Measurements from ENCODE around the gene DCTN2. TPM values are rescaled to one million over a fixed set of nuclear protein-coding genes. Genes with fewer than 3 reads are reported as not detected.

Gene DCTN2
- polyA plus RNA-seq, 1 donor (not counting 4 experiments of a cell fraction or from before 2014, with no cell fraction given): 132 TPM

- TF ChIP-seq, protein P1, sequence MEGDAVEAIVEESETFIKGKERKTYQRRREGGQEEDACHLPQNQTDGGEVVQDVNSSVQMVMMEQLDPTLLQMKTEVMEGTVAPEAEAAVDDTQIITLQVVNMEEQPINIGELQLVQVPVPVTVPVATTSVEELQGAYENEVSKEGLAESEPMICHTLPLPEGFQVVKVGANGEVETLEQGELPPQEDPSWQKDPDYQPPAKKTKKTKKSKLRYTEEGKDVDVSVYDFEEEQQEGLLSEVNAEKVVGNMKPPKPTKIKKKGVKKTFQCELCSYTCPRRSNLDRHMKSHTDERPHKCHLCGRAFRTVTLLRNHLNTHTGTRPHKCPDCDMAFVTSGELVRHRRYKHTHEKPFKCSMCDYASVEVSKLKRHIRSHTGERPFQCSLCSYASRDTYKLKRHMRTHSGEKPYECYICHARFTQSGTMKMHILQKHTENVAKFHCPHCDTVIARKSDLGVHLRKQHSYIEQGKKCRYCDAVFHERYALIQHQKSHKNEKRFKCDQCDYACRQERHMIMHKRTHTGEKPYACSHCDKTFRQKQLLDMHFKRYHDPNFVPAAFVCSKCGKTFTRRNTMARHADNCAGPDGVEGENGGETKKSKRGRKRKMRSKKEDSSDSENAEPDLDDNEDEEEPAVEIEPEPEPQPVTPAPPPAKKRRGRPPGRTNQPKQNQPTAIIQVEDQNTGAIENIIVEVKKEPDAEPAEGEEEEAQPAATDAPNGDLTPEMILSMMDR (optimal IDR thresholded peaks at IDR 0.05 in 1 of 3, IDR thresholded peaks at IDR 0.05 in 1 of 3, conservative IDR thresholded peaks at IDR 0.05 in 1 of 3; ENCODE audit: extremely low read depth in 1 of 3, insufficient read depth in 2 of 3, low read length in 3 of 3): no peak
- TF ChIP-seq EZH2 (IDR thresholded peaks at IDR 0.05; ENCODE audit: low read length): no peak
- dilution Hi-C loops (cut with MboI; ENCODE audit: extremely low pct_ligation_motif_present, low sequenced_read_pairs): loop anchor here (25.0 kb wide), 1 partner anchor 145 kb away; the partner anchor contains the start of genes AGAP2 and TSPAN31
- H3K4me2 ChIP-seq (ENCODE audit: control insufficient read depth, extremely low read depth, insufficient read depth, low read depth, low read length): peak overlapping the region; percentile 100
Measured at GRCh38 chr12:57592551-57593165, 45.7 kb upstream of the DCTN2 start.

DNA sequence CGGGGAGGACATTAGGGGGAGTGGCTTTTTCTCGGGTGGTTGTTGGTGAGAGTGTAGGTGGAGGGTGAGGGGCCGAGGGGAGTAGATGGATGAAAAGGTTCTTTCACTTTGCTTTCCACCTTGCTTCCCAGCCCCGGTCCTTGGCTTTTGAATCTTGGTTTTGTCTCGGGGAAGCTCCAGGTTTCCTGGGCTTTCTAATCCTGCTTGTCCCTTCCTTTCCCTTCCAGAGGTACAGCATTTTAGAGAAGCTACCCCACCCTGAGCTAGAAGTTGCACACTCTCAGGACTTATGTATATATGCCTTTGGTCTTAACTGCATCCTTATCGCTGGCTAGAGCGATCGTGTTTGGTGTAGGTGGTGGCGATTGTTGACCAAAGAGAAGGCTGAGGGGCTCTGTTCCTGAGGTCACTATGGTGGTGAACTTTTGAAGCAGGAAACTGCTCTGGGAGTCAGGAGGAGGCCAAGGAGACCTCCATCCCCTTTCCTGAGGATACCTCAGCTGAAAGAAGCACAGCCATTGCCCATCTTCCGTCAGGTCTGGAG, 44.9 kb upstream of the DCTN2 start:
- FAIRE-seq: peak; percentile 26
- H3K27ac ChIP-seq (ENCODE audit: control insufficient read depth, insufficient read depth, low read length): peak overlapping the region; percentile 83
- dilution Hi-C loops (cut with MboI; ENCODE audit: extremely low pct_ligation_motif_present, low sequenced_read_pairs): loop anchor here (25.0 kb wide), 1 partner anchor 145 kb away; the partner anchor contains the start of genes AGAP2 and TSPAN31

More at GRCh38 chr12:57592551-57593165, 45.7 kb upstream of the DCTN2 start:
- H3K4me1 ChIP-seq (ENCODE audit: control insufficient read depth, extremely low read depth, insufficient read depth, low read length): peaks cover 22% of the 10 kb centered on the region
- no peak overlapping the region for H3K9ac ChIP-seq (ENCODE audit: control insufficient read depth, extremely low read depth, insufficient read depth, low read length)
- H3K9me1 ChIP-seq (ENCODE audit: control insufficient read depth, extremely low read depth, insufficient read depth, low read length): peaks cover 6% of the 10 kb centered on the region
- DNase-seq (ENCODE audit: low read depth, low spot score) (no peak), FAIRE-seq (no peak)
- no peaks in the 10 kb centered on the region for H3K9me3 ChIP-seq (ENCODE audit: control insufficient read depth, low read depth, low read length)
- peak overlapping the region; percentile 86 to 87 (median 86) for H3K4me3 ChIP-seq (ENCODE audit: control insufficient read depth in 2 of 3, extremely low read depth in 1 of 3, insufficient read depth in 2 of 3, low read depth in 1 of 3, low read length in 3 of 3)
- H4K20me1 ChIP-seq (ENCODE audit: control insufficient read depth, extremely low read depth, insufficient read depth, low read length): no peaks in the 10 kb centered on the region
- no peak overlapping the region for H2AFZ ChIP-seq (ENCODE audit: control insufficient read depth, low read length)
- no peak overlapping the region for H3K27ac ChIP-seq (ENCODE audit: control insufficient read depth, insufficient read depth, low read length)
- peaks cover 12 to 18% of the 10 kb centered on the region in 2 experiments for H3K36me3 ChIP-seq (ENCODE audit: control insufficient read depth in 2 of 2, extremely low read depth in 1 of 2, insufficient read depth in 2 of 2, low read length in 2 of 2)
- H3K79me2 ChIP-seq (ENCODE audit: control insufficient read depth, insufficient read depth, low read length): peaks cover 22% of the 10 kb centered on the region
- peaks cover 2% of the 10 kb centered on the region for H3K27me3 ChIP-seq (ENCODE audit: control insufficient read depth, extremely low read depth, insufficient read depth, low read length)

More for the DNA sequence above, 44.9 kb upstream of the DCTN2 start:
- TF ChIP-seq, protein P1 (optimal IDR thresholded peaks at IDR 0.05 in 1 of 3, IDR thresholded peaks at IDR 0.05 in 1 of 3, conservative IDR thresholded peaks at IDR 0.05 in 1 of 3; ENCODE audit: extremely low read depth in 1 of 3, insufficient read depth in 2 of 3, low read length in 3 of 3): no peak
- no peak for TF ChIP-seq EZH2 (IDR thresholded peaks at IDR 0.05; ENCODE audit: low read length)
- H3K9me3 ChIP-seq (ENCODE audit: control insufficient read depth, low read depth, low read length): no peaks in the 10 kb centered on the region
- H3K4me3 ChIP-seq (ENCODE audit: control insufficient read depth in 2 of 3, extremely low read depth in 1 of 3, insufficient read depth in 2 of 3, low read depth in 1 of 3, low read length in 3 of 3): peak overlapping the region; percentile 86 to 87 (median 86)
- H3K79me2 ChIP-seq (ENCODE audit: control insufficient read depth, insufficient read depth, low read length): peaks cover 22% of the 10 kb centered on the region
- no peak for DNase-seq (ENCODE audit: low read depth, low spot score)
- peaks cover 11 to 15% of the 10 kb centered on the region in 2 experiments for H3K36me3 ChIP-seq (ENCODE audit: control insufficient read depth in 2 of 2, extremely low read depth in 1 of 2, insufficient read depth in 2 of 2, low read length in 2 of 2)
- peak overlapping the region; percentile 92 for H3K9ac ChIP-seq (ENCODE audit: control insufficient read depth, extremely low read depth, insufficient read depth, low read length)
- H3K27me3 ChIP-seq (ENCODE audit: control insufficient read depth, extremely low read depth, insufficient read depth, low read length): peaks cover 7% of the 10 kb centered on the region
- H4K20me1 ChIP-seq (ENCODE audit: control insufficient read depth, extremely low read depth, insufficient read depth, low read length): no peaks in the 10 kb centered on the region
- H3K4me2 ChIP-seq (ENCODE audit: control insufficient read depth, extremely low read depth, insufficient read depth, low read depth, low read length): peak overlapping the region; percentile 100
- peaks cover 6% of the 10 kb centered on the region for H3K9me1 ChIP-seq (ENCODE audit: control insufficient read depth, extremely low read depth, insufficient read depth, low read length)
- H3K4me1 ChIP-seq (ENCODE audit: control insufficient read depth, extremely low read depth, insufficient read depth, low read length): peaks cover 22% of the 10 kb centered on the region
- peak overlapping the region; percentile 93 for H2AFZ ChIP-seq (ENCODE audit: control insufficient read depth, low read length)
